NB4 (cell line): ENCODE measurements around the gene SLC25A10.

Experiments used
- DNase-seq: peaks from one replicate; pipeline ENCODE4 v3.0.0; 2010; ENCODE audit warnings: low read depth
- H3K4me3 ChIP-seq: one replicate; pipeline ENCODE4 v1.5.1; 2011; ENCODE audit warnings: mild to moderate bottlenecking, low read depth, low read length, moderate library complexity
- MYC ChIP-seq: IDR thresholded peaks from 2 replicates; pipeline ENCODE4 v1.6.1; 2011; ENCODE audit warnings: low read depth, low read length
- POLR2A ChIP-seq: IDR thresholded peaks from 2 replicates; pipeline ENCODE4 v1.6.1; 2011; ENCODE audit warnings: mild to moderate bottlenecking; ENCODE audit not compliant: insufficient read length; ENCODE audit errors: extremely low read depth
- TF ChIP-seq, protein P1 (sequence below): IDR thresholded peaks from one replicate; pipeline ENCODE4 v1.5.1; 2012; ENCODE audit warnings: low read depth, low read length
- TF ChIP-seq, protein P2 (sequence below): IDR thresholded peaks from 2 replicates; pipeline ENCODE4 v1.6.1; 2011; ENCODE audit warnings: low read depth, low read length

The SLC25A10 gene, protein sequence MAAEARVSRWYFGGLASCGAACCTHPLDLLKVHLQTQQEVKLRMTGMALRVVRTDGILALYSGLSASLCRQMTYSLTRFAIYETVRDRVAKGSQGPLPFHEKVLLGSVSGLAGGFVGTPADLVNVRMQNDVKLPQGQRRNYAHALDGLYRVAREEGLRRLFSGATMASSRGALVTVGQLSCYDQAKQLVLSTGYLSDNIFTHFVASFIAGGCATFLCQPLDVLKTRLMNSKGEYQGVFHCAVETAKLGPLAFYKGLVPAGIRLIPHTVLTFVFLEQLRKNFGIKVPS

DNA sequence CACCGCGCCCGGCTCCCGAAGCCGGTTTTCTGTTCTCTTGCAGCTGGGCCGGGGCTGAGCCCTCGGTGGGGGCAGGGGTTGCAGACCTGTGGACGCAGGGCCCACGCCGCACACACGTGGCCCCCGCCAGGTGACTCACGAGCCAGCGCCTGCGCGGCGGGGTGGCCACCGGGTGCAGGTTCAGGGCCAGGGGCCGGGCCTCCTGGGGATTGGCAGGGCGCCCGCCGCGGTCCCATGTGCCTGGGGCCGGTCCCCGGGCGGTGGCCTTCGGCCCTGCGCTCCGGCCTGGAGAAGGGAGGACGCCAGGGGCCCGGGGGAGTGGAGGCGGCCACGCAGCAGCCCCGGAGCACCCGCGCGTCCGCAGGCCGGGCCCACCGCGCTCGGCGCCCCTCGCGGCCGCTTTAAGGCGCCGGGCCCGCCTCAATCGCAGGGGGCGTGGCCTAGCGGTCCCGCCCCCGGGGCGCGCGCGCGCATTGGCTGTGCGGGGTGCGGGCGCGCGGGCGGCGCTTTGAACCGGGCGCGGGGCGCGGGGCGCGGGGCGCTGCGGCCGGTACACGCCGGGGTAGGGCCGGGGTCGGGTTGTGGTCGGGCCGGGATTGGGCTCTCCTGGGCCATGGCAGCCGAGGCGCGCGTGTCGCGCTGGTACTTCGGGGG is at the start of gene SLC25A10:
Gene SLC25A10, plus strand, starts transcription at position 471 of the 654 bp plus-strand sequence. Its CDS starts 143 bp downstream, at position 614.
- peak; percentile 89 for DNase-seq
- TF ChIP-seq POLR2A (peak; percentile 32), MYC (peak; percentile 94)
- TF ChIP-seq, protein P1, sequence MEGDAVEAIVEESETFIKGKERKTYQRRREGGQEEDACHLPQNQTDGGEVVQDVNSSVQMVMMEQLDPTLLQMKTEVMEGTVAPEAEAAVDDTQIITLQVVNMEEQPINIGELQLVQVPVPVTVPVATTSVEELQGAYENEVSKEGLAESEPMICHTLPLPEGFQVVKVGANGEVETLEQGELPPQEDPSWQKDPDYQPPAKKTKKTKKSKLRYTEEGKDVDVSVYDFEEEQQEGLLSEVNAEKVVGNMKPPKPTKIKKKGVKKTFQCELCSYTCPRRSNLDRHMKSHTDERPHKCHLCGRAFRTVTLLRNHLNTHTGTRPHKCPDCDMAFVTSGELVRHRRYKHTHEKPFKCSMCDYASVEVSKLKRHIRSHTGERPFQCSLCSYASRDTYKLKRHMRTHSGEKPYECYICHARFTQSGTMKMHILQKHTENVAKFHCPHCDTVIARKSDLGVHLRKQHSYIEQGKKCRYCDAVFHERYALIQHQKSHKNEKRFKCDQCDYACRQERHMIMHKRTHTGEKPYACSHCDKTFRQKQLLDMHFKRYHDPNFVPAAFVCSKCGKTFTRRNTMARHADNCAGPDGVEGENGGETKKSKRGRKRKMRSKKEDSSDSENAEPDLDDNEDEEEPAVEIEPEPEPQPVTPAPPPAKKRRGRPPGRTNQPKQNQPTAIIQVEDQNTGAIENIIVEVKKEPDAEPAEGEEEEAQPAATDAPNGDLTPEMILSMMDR, result no peak
- TF ChIP-seq, protein P2, sequence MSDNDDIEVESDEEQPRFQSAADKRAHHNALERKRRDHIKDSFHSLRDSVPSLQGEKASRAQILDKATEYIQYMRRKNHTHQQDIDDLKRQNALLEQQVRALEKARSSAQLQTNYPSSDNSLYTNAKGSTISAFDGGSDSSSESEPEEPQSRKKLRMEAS, result peak; percentile 95
- H3K4me3 ChIP-seq, result peak within 1 kb of the TSS; percentile 84

DNA sequence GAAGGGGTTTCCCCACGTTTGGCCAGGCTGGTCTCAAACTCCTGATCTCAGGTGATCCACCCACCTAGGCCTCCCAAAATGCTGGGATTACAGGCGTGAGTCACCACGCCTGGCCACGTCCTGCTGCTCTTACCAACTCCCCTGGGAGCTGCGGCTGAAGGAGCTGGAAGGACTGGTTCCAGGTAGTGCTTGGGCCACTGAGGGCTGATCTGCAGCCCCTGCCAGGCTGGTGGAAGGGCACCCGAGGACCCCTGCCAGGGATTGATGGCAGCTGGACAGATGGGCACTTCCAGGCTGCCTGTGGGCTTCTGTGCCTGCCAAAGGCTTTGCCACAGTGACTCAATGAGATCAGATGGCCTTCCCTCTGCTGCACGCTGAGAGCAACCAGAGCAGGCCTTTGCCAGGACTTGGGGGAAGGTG is 48.0 kb upstream of the SLC25A10 start:
- no peak overlapping the region for H3K4me3 ChIP-seq
- TF ChIP-seq, protein P2, result no peak
- TF ChIP-seq MYC, result no peak
- TF ChIP-seq, protein P1, result no peak
- no peak for TF ChIP-seq POLR2A
- no peak for DNase-seq

DNA sequence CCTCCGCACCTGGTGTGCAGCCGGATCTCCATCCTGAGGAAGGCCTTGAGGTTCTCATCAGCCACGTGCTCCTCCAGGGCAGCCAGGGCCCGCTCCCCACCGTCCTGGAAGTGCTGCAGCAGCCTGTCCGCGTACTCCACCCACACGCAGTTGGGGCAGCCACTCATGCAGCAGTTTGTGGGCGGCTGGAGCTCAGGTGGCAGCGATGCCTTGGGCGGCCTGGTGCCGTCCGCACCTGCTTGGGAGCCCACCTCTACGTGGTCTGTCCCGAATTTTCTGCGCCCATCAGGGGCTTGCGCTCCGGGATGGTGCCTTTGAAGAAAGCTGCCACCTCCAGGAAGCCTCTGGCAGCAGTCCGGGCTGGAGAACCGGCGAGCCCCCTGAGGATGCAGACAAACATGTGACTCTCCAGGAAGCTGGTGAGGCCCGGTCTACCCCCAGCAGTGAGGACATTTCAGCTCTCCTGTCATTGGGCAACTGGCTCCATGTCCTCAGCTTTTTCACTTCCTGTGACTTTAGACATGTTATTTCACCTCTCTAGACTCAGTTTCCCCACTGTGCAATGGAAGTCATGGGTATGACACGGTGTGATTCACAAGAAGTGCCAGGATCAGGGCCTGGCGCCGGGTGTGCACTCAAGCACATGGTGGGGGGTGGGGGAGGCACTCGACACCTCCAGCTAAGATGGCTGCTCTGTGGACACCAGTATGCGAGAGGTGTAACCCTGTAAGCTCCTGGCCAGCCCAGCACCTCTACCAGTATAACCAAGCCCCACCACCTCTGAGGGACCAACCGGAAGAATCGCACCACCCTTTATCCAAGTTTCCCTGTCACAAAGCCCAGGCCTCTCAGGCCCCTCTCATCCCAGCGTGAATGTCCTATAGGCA is 46.6 kb upstream of the SLC25A10 start:
- H3K4me3 ChIP-seq, result peak overlapping the region; percentile 94
- TF ChIP-seq MYC (peak; percentile 85), POLR2A (peak; percentile 30)
- TF ChIP-seq, protein P1, result no peak
- TF ChIP-seq, protein P2, result peak; percentile 79
- DNase-seq, result peak; percentile 66

DNA sequence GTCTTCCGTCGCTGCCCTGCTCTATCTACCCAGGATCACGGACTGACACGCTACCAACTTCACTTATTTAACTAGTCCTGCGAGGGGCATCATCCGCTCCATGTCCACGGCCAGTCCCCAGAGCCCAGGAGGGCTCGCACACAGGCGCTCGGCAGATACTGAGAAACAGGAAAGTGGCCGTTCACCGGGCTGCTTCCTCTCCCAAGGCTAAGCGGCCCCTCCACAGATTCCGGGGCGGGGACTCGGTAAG is 46.1 kb upstream of the SLC25A10 start:
- TF ChIP-seq, protein P1, result no peak
- TF ChIP-seq POLR2A, result no peak
- peak overlapping the region; percentile 94 for H3K4me3 ChIP-seq
- no peak for DNase-seq

DNA sequence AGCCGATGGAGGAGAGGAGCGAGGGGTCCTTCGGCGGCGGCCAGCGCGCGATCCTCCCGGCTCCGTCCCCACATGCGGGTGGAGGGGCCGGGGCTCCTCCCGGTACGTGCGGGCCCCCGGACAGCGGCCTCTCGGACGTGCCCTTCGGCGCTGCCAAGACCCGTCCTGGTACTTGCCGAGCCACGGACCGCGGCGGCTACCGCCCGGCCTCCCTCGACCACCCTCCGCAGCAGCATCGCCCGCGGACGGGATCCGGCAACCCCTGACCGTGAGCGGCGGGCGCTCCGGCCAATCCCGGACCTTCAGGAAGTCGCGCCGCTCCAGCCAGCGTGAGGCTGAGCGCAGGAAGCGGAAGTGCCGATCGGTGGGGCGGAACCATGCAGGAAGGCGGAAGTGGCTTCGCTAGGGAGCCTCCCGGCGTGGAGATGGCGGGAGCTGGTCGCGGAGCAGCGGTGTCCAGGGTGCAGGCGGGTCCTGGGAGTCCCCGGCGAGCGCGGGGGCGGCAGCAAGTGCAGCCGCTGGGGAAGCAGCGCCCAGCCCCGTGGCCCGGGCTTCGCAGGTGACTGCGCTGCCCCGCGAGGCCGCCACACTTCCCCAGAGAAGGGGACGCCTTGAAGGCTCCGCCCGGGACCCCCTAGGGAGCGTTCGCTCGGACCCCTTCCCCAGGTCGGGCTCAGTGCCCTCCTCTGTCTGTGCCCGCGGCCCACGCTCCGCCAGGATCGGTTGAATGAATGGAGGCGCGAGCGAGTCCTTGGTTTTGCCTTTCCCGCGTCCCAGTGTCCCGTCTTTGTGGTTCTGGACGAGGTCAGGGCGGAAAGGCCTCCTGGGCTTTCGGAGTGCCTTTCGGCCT is 45.5 kb upstream of the SLC25A10 start, which contains the start of the genes CCDC137 and OXLD1:
Gene CCDC137, plus strand, starts transcription at position 396 of the 850 bp plus-strand sequence. Its CDS starts 30 bp downstream, at position 426.
Gene OXLD1, minus strand, starts transcription at position 264 of the 850 bp plus-strand sequence. Its CDS starts 28 bp downstream, at position 236.
- TF ChIP-seq POLR2A, result peak; percentile 93
- TF ChIP-seq, protein P2, result peak; percentile 78
- peak; percentile 87 for TF ChIP-seq MYC
- TF ChIP-seq, protein P1, result no peak
- peak; percentile 98 for DNase-seq
- H3K4me3 ChIP-seq, result peak within 1 kb of the TSS; percentile 94
